ENCODE results near the gene FIG4. TPM values are rescaled to one million over a fixed set of nuclear protein-coding genes. Genes with fewer than 3 reads are reported as not detected.
"Not testable (repeated sequence)": the region's sequence is repeated elsewhere in the genome, so short reads cannot be mapped to it uniquely, and the experiment has no call there.

FIG4 gene
- total RNA-seq, 4 donors from 2014 or later: 4.1 to 35.5 (median 17.4) TPM

DNA sequence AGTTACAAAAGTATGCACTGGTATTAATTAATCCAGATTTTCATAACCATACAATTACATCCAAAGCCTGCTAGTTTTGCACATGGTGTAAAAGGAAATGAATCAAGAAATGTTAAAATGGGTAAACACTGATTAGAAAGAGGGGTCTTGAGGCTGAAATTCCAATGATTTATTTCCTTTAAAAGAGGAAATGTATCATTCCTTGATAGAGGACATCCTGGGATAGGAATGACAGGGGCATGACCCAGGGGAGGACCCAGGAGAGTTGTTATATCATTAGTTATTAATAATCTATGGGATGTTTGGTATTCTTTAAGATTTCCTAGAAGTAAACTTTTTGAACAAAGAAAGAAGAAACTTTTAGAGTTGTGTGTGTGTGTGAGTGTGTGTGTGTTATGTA is 18.3 kb upstream of the FIG4 start:
- no peak for TF ChIP-seq POLR2A (IDR thresholded peaks at IDR 0.05)
- TF ChIP-seq, protein P1, sequence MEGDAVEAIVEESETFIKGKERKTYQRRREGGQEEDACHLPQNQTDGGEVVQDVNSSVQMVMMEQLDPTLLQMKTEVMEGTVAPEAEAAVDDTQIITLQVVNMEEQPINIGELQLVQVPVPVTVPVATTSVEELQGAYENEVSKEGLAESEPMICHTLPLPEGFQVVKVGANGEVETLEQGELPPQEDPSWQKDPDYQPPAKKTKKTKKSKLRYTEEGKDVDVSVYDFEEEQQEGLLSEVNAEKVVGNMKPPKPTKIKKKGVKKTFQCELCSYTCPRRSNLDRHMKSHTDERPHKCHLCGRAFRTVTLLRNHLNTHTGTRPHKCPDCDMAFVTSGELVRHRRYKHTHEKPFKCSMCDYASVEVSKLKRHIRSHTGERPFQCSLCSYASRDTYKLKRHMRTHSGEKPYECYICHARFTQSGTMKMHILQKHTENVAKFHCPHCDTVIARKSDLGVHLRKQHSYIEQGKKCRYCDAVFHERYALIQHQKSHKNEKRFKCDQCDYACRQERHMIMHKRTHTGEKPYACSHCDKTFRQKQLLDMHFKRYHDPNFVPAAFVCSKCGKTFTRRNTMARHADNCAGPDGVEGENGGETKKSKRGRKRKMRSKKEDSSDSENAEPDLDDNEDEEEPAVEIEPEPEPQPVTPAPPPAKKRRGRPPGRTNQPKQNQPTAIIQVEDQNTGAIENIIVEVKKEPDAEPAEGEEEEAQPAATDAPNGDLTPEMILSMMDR (IDR thresholded peaks at IDR 0.05): no peak

DNA sequence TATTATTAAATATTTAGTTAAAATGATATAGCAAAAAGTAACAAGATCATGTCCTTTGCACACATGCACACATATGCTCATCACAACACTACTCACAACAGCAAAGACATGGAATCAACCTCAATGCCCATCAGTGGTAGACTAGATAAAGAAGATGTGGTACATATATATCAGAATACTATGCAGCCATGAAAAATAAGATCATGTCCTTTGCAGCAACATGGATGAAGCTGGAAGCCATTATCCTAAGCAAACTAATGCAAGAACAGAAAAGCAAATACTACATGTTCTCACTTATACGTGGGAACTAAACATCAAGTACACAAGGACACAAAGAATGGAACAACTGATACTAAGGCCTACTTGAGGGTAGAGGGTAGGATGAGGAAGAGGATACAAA is 14.4 kb upstream of the FIG4 start:
- no peaks in the 10 kb centered on the region for H3K4me1 ChIP-seq
- no peaks in the 10 kb centered on the region for H3K36me3 ChIP-seq
- DNase-seq: no peak
- H3K27me3 ChIP-seq: no peaks in the 10 kb centered on the region
- H3K9me3 ChIP-seq: no peaks in the 10 kb centered on the region
- H3K4me3 ChIP-seq: no peak overlapping the region
- intact Hi-C loops (cut with DNase I; ENCODE audit: low total_unique reads): no loop called here
- TF ChIP-seq, protein P1 (IDR thresholded peaks at IDR 0.05): no peak
- TF ChIP-seq POLR2A (IDR thresholded peaks at IDR 0.05): no peak
- H3K27ac ChIP-seq: no peak overlapping the region

More for the DNA sequence above, 18.3 kb upstream of the FIG4 start:
- Histone ChIP-seq H3K4me3 (no peak overlapping the region), H3K9me3 (no peaks in the 10 kb centered on the region), H3K27ac (no peak overlapping the region), H3K36me3 (no peaks in the 10 kb centered on the region), H3K4me1 (no peaks in the 10 kb centered on the region), H3K27me3 (no peaks in the 10 kb centered on the region)
- intact Hi-C loops (cut with DNase I; ENCODE audit: low total_unique reads): no loop called here
- no peak for DNase-seq

- no peaks in the 10 kb centered on the region for H3K9me3 ChIP-seq
Measured at GRCh38 chr6:109678240-109678639, 12.9 kb upstream of the FIG4 start.

DNA sequence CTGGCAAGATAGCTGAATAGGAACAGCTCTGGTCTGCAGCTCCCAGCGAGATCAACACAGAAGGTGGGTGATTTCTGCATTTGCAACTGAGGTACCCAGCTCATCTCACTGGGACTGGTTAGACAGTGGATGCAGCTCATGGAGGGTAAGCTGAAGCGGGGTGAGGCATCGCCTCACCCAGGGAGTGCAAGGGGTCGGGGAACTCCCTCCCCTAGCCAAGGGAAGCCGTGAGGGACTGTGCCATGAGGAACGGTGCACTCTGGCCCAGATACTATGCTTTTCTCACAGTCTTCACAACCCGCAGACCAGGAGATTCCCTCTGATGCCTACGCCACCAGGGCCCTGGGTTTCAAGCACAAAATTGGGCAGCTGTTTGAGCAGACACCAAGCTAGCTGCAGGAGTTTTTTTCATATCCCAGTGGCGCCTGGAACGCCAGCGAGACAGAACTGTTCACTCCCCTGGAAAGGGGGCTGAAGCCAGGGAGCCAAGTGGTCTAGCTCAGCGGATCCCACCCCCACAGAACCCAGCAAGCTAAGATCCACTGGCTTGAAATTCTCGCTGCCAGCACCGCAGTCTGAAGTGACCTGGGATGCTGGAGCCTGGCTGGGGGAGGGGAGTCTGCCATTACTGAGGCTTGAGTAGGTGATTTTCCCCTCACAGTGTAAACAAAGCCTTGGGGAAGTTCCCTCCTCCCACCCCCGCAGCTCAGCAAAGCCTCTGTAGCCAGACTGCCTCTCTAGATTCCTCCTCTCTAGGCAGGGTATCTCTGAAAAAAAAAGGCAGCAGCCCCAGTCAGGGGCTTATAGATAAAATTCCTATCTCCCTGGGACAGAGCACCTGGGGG is 12.2 kb upstream of the FIG4 start:
- DNase-seq; H3K36me3 ChIP-seq; intact Hi-C loops (cut with DNase I; ENCODE audit: low total_unique reads); H3K4me1 ChIP-seq; H3K4me3 ChIP-seq; H3K27me3 ChIP-seq; H3K27ac ChIP-seq; H3K9me3 ChIP-seq: not testable (repeated sequence)

More at GRCh38 chr6:109678240-109678639, 12.9 kb upstream of the FIG4 start:
- Histone ChIP-seq H3K4me3 (no peak overlapping the region), H3K27me3 (no peaks in the 10 kb centered on the region), H3K4me1 (no peaks in the 10 kb centered on the region), H3K27ac (no peak overlapping the region), H3K36me3 (no peaks in the 10 kb centered on the region)
- no peak for DNase-seq
- intact Hi-C loops (cut with DNase I; ENCODE audit: low total_unique reads): no loop called here
- TF ChIP-seq POLR2A (IDR thresholded peaks at IDR 0.05): no peak
- TF ChIP-seq, protein P1 (IDR thresholded peaks at IDR 0.05): no peak

DNA sequence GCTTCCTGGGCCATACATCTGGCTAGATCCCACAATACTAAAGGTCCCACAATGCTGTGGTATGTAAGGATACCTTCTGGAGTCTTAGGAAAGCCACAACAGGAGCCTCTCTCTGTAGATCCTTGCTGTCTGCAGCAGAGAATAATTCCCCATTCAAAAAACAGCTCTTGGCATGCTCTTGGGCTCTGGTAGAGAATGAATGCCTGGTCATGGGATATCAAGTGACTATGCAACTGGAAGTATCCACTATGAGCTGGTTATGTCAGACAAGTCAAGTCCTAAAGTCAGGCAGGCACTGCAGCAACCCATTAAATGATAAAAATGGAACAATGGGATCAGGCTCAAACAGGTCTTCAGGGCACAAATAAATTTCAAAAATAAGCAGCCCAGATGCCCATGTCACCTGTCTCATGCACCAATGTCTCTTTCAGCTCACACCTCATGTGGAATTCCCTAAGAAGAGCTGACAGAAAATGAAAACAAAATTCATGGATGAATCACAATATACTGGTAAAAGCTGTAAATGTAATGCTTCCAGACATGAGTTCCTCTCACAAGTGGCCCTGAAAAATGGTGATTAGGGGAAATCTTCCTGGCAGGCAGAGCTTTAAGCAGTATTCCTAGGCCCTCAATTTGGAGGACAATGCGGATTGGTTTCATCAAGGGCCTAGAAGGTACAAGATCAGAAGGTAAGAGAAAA is 4.4 kb upstream of the FIG4 start:
- Histone ChIP-seq H3K27ac (no peak overlapping the region), H3K36me3 (no peaks in the 10 kb centered on the region), H3K4me1 (no peaks in the 10 kb centered on the region), H3K4me3 (no peak overlapping the region), H3K9me3 (no peaks in the 10 kb centered on the region), H3K27me3 (no peaks in the 10 kb centered on the region)
- TF ChIP-seq POLR2A (IDR thresholded peaks at IDR 0.05): no peak
- TF ChIP-seq, protein P1 (IDR thresholded peaks at IDR 0.05): no peak
- intact Hi-C loops (cut with DNase I; ENCODE audit: low total_unique reads): no loop called here
- no peak for DNase-seq
